ENCODE data around the gene SLC22A7. TPM values are rescaled to one million over a fixed set of nuclear protein-coding genes. Genes with fewer than 3 reads are reported as not detected.

Gene SLC22A7
- total and polyA plus RNA-seq, 4 donors = 0.20 to 2.2 (median 0.49) TPM

DNA sequence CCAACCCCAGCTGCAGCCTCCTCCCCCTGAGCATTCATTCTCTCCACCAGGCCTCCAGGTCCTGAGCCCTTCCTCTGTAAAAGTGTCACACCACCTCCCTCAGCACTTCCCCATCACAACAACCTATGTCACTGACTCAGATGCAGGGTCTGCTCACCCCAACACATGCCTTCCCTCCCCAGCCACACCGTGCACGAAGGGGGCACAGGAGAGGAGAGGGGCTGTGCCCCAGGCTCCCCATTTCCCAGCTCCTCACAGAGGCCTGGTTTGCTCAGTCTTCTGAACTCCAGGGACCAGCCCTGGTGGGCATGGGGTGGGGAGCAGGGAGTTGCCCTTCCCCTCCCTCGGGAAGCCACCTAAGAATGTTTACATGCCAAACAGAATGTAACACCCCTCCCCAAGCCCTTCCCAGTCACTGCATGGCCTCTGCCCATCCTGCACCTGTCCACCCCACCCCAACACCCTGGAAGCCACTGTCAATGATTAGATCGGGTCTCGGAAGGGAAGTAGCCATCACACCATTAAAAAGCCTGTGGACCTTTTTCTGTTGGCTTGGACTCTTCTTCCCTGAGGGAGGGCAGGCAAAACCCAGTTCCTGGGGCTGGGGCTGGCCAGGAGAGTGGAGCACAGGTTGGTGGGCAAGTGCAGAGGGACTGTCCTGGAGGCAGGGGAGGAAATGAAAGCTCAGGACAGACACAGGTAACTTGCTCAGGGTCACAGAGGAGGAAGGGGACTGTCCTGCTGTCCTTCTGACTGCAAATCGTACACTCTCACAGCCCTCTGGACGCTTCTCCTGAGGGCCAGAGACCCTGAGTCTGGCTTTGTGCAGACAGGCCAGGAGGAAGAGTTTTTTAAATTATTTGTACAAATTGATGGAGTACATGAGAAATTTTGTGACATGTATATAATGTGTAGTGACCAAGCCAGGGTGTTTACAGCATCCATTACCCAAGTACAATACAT, 10.1 kb upstream of the SLC22A7 start:
- Histone ChIP-seq H3K4me1 (ENCODE audit: control insufficient read depth, insufficient read depth, low read length) (peaks cover 4% of the 10 kb centered on the region), H3K27me3 (ENCODE audit: control insufficient read depth, insufficient read depth, low read length) (no peaks in the 10 kb centered on the region), H3K36me3 (ENCODE audit: control insufficient read depth, insufficient read depth, low read length) (peaks cover 40% of the 10 kb centered on the region), H3K4me3 (ENCODE audit: low read depth, low read length) (no peak overlapping the region), H3K9me3 (ENCODE audit: control insufficient read depth, insufficient read depth, low read length) (no peaks in the 10 kb centered on the region), H3K27ac (ENCODE audit: low read depth, low read length) (no peak overlapping the region)
- no peak for DNase-seq (ENCODE audit: low read depth in 4 of 6, low spot score in 6 of 6)
- WGBS (ENCODE audit: insufficient coverage) = 67% methylated on average over 3 of the region's 7 CpGs

GRCh38 chr6:43290339-43290904, 7.6 kb upstream of the SLC22A7 start:
- Histone ChIP-seq H3K4me1 (ENCODE audit: control insufficient read depth, insufficient read depth, low read length) (peaks cover 4% of the 10 kb centered on the region), H3K27ac (ENCODE audit: low read depth, low read length) (no peak overlapping the region), H3K36me3 (ENCODE audit: control insufficient read depth, insufficient read depth, low read length) (peaks cover 23% of the 10 kb centered on the region), H3K27me3 (ENCODE audit: control insufficient read depth, insufficient read depth, low read length) (no peaks in the 10 kb centered on the region), H3K4me3 (ENCODE audit: low read depth, low read length) (no peak overlapping the region), H3K9me3 (ENCODE audit: control insufficient read depth, insufficient read depth, low read length) (no peaks in the 10 kb centered on the region)
- no peak for DNase-seq (ENCODE audit: low read depth in 4 of 6, low spot score in 6 of 6)
- 75% methylated on average over 2 of the region's 3 CpGs for WGBS (ENCODE audit: insufficient coverage)

DNA sequence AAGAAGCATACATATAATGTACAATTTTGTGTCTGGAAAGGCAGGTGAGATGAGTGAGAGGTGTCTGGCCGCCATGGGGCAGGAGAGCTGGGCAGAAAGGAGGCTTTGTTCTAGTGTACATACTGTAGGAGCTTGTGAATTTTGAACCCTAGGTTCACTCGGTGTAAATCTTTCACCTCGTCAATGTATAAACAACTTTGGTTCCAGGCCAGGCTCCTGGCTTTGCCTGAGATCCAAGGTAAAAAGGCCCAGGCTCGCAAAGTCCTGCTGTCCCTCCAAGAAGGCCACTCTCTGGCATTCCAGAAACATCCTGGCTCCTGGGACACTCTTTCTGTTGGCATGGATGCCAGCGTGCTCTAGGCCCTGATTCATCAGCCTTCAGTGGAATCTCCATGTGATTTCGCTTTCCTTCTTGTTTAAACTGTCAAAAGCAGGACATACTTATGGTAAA, 7.1 kb upstream of the SLC22A7 start:
- DNase-seq (ENCODE audit: low read depth in 4 of 6, low spot score in 6 of 6) = no peak
- Histone ChIP-seq H3K27me3 (ENCODE audit: control insufficient read depth, insufficient read depth, low read length) (no peaks in the 10 kb centered on the region), H3K27ac (ENCODE audit: low read depth, low read length) (no peak overlapping the region), H3K4me1 (ENCODE audit: control insufficient read depth, insufficient read depth, low read length) (peaks cover 4% of the 10 kb centered on the region), H3K36me3 (ENCODE audit: control insufficient read depth, insufficient read depth, low read length) (peaks cover 18% of the 10 kb centered on the region), H3K9me3 (ENCODE audit: control insufficient read depth, insufficient read depth, low read length) (no peaks in the 10 kb centered on the region), H3K4me3 (ENCODE audit: low read depth, low read length) (no peak overlapping the region)
- 70% methylated on average over 4 of the region's 6 CpGs for WGBS (ENCODE audit: insufficient coverage)

GRCh38 chr6:43291708-43292107, 6.4 kb upstream of the SLC22A7 start:
- no peaks in the 10 kb centered on the region for H3K9me3 ChIP-seq (ENCODE audit: control insufficient read depth, insufficient read depth, low read length)
- H3K27me3 ChIP-seq (ENCODE audit: control insufficient read depth, insufficient read depth, low read length) = no peaks in the 10 kb centered on the region
- H3K4me1 ChIP-seq (ENCODE audit: control insufficient read depth, insufficient read depth, low read length) = peaks cover 2% of the 10 kb centered on the region
- no peak overlapping the region for H3K27ac ChIP-seq (ENCODE audit: low read depth, low read length)
- peaks cover 11% of the 10 kb centered on the region for H3K36me3 ChIP-seq (ENCODE audit: control insufficient read depth, insufficient read depth, low read length)
- DNase-seq (ENCODE audit: low read depth in 4 of 6, low spot score in 6 of 6) = no peak
- WGBS (ENCODE audit: insufficient coverage) = no CpG with 5 or more reads among the region's 2 CpGs
- no peak overlapping the region for H3K4me3 ChIP-seq (ENCODE audit: low read depth, low read length)

GRCh38 chr6:43292341-43292740, 5.7 kb upstream of the SLC22A7 start:
- Histone ChIP-seq H3K4me3 (ENCODE audit: low read depth, low read length) (no peak overlapping the region), H3K36me3 (ENCODE audit: control insufficient read depth, insufficient read depth, low read length) (peaks cover 5% of the 10 kb centered on the region), H3K27ac (ENCODE audit: low read depth, low read length) (no peak overlapping the region), H3K4me1 (ENCODE audit: control insufficient read depth, insufficient read depth, low read length) (no peaks in the 10 kb centered on the region), H3K9me3 (ENCODE audit: control insufficient read depth, insufficient read depth, low read length) (no peaks in the 10 kb centered on the region), H3K27me3 (ENCODE audit: control insufficient read depth, insufficient read depth, low read length) (no peaks in the 10 kb centered on the region)
- DNase-seq (ENCODE audit: low read depth in 4 of 6, low spot score in 6 of 6) = no peak
- 85% methylated on average over 6 of the region's 6 CpGs for WGBS (ENCODE audit: insufficient coverage)

GRCh38 chr6:43292763-43293318, 5.2 kb upstream of the SLC22A7 start:
- Histone ChIP-seq H3K4me1 (ENCODE audit: control insufficient read depth, insufficient read depth, low read length) (peaks cover 3% of the 10 kb centered on the region), H3K9me3 (ENCODE audit: control insufficient read depth, insufficient read depth, low read length) (no peaks in the 10 kb centered on the region), H3K4me3 (ENCODE audit: low read depth, low read length) (no peak overlapping the region), H3K36me3 (ENCODE audit: control insufficient read depth, insufficient read depth, low read length) (peaks cover 1% of the 10 kb centered on the region), H3K27ac (ENCODE audit: low read depth, low read length) (no peak overlapping the region), H3K27me3 (ENCODE audit: control insufficient read depth, insufficient read depth, low read length) (no peaks in the 10 kb centered on the region)
- WGBS (ENCODE audit: insufficient coverage) = 77% methylated on average over 3 of the region's 5 CpGs
- no peak for DNase-seq (ENCODE audit: low read depth in 4 of 6, low spot score in 6 of 6)

GRCh38 chr6:43293698-43294097, 4.4 kb upstream of the SLC22A7 start:
- Histone ChIP-seq H3K4me1 (ENCODE audit: control insufficient read depth, insufficient read depth, low read length) (peaks cover 6% of the 10 kb centered on the region), H3K27me3 (ENCODE audit: control insufficient read depth, insufficient read depth, low read length) (no peaks in the 10 kb centered on the region), H3K27ac (ENCODE audit: low read depth, low read length) (no peak overlapping the region), H3K36me3 (ENCODE audit: control insufficient read depth, insufficient read depth, low read length) (no peaks in the 10 kb centered on the region), H3K4me3 (ENCODE audit: low read depth, low read length) (no peak overlapping the region), H3K9me3 (ENCODE audit: control insufficient read depth, insufficient read depth, low read length) (no peaks in the 10 kb centered on the region)
- 92% methylated on average over 3 of the region's 3 CpGs for WGBS (ENCODE audit: insufficient coverage)
- no peak for DNase-seq (ENCODE audit: low read depth in 4 of 6, low spot score in 6 of 6)

GRCh38 chr6:43294536-43294935, 3.5 kb upstream of the SLC22A7 start:
- Histone ChIP-seq H3K4me3 (ENCODE audit: low read depth, low read length) (no peak overlapping the region), H3K4me1 (ENCODE audit: control insufficient read depth, insufficient read depth, low read length) (peaks cover 6% of the 10 kb centered on the region), H3K27me3 (ENCODE audit: control insufficient read depth, insufficient read depth, low read length) (no peaks in the 10 kb centered on the region), H3K9me3 (ENCODE audit: control insufficient read depth, insufficient read depth, low read length) (no peaks in the 10 kb centered on the region), H3K27ac (ENCODE audit: low read depth, low read length) (no peak overlapping the region), H3K36me3 (ENCODE audit: control insufficient read depth, insufficient read depth, low read length) (no peaks in the 10 kb centered on the region)
- 85% methylated on average over 3 of the region's 3 CpGs for WGBS (ENCODE audit: insufficient coverage)
- no peak for DNase-seq (ENCODE audit: low read depth in 4 of 6, low spot score in 6 of 6)

GRCh38 chr6:43295456-43295855, 2.6 kb upstream of the SLC22A7 start:
- Histone ChIP-seq H3K27ac (ENCODE audit: low read depth, low read length) (no peak overlapping the region), H3K36me3 (ENCODE audit: control insufficient read depth, insufficient read depth, low read length) (no peaks in the 10 kb centered on the region), H3K9me3 (ENCODE audit: control insufficient read depth, insufficient read depth, low read length) (no peaks in the 10 kb centered on the region), H3K4me1 (ENCODE audit: control insufficient read depth, insufficient read depth, low read length) (peaks cover 6% of the 10 kb centered on the region), H3K4me3 (ENCODE audit: low read depth, low read length) (no peak overlapping the region), H3K27me3 (ENCODE audit: control insufficient read depth, insufficient read depth, low read length) (no peaks in the 10 kb centered on the region)
- WGBS (ENCODE audit: insufficient coverage) = 95% methylated on average over 3 of the region's 3 CpGs
- DNase-seq (ENCODE audit: low read depth in 4 of 6, low spot score in 6 of 6) = no peak

Data from spinal cord (tissue), 10 donors.